ENCODE data around the gene ZNF724.
A peak's percentile ranks its signal among the peaks of the same experiment; 100 is the strongest.
"Not testable (repeated sequence)": the region's sequence is repeated elsewhere in the genome, so short reads cannot be mapped to it uniquely, and the experiment has no call there.

The ZNF724 gene

DNA sequence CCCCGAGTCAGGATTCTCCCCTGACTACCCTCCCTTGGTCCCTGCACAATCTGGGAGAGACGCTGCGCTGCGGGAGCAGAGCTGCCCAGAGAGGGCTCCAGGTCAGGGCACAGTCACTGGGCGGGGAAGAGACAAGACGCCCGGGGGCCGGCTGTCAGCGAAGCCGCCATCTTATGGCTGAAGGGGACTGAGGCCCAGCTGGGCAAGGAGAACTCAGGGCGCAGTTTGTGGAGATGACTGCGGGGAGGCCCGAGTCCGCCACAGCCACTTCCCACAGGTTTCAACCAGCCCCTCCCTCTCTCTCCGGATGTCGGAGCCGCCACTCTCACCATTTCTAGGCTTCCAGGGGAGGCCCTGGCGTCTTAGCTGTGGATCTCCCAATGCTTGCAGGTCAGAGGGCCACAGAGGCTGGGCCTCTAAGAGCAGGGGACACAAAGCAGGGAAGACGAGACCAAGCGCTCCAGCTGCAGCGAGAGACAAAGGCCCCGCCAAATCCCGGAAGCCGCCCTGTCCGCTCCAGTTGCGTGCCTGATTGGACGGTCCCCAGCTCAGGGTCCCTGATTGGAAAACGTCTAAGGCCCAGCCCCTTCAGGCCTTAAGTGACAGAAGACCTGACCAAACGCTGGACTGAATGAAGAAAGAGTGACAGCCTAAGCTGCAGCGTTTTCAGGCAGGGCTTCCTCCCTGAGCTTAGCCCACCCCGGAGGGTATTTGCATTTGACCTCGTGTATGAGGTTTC, at the start of gene ZNF724:
ZNF724 (minus strand) TSS at position 484 of the 739 bp plus-strand sequence; CDS start at position 332, 152 bp downstream.
- DNase-seq, result peak; percentile 99

DNA sequence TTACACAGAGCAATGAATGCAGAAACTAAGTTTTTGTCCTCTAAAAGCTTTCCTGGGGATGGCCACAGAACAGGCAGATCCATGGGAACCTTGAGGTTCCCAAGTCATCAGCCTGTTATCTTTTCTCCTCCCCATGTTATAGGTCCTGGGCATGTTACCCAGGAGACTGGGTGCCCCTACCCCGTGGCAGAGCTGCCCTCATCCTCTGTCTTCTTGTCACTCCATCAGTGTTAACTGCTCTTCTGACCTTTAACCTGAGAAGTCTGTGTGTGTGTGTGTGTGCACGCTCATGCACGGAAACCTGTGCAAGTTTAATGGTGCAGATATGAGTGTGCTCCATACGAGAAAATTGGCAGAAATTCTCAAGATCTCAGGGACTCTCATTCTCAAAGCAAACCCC, 43.9 kb upstream of the ZNF724 start:
- DNase-seq, result no peak

DNA sequence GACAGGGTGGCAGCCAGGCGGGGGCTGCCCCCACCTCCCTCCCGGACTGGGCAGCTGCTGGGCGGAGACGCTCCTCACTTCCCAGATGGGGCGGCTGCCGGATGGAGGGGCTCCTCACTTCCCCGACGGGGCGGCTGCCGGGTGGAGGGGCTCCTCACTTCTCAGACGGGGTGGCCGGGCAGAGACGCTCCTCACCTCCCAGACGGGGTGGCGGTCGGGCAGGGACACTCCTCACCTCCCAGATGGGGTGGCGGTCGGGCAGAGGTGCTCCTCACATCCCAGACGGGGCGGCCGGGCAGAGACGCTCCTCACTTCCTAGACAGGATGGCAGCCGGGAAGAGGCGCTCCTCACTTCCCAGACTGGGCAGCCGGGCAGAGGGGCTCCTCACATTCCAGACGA, 39.8 kb upstream of the ZNF724 start:
- DNase-seq, result not testable (repeated sequence)

DNA sequence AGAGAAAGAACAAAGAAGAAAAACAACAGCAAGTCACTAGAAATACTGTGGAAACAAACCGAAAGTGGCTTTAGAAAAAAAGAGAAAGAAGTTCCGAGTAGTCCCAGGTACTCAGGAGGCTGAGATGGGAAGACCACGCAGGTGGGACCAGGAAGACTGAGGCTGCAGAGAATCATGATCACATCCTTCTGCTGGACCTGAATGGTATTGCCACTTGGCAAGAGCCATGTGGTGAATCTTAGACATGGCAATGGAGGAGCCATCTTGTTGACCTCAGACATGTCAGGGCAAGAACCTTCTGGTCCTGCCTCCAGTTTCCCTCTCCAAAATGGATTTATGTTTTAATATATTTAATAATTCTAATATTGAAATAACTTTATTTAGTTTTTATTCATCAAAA, 37.4 kb upstream of the ZNF724 start:
- DNase-seq, result peak; percentile 14

DNA sequence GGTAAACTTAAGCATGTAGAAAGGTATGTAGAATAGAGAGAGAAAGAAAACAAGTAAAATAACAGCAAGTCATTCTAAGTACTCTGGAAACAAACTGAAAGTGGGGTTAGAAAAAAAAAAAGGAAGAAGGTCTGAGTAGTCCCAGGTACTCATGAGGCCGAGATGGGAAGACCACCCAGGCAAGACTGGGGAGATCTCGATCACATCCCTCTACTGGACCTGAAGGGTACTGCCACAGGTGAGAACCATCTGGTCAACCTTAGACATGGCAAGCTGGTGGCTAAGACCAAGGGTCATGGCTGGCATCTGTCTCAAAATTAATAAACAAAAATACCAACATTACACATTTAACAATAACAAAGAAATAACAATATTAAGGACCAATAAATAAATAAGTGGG, 36.3 kb upstream of the ZNF724 start:
- peak; percentile 51 for DNase-seq

DNA sequence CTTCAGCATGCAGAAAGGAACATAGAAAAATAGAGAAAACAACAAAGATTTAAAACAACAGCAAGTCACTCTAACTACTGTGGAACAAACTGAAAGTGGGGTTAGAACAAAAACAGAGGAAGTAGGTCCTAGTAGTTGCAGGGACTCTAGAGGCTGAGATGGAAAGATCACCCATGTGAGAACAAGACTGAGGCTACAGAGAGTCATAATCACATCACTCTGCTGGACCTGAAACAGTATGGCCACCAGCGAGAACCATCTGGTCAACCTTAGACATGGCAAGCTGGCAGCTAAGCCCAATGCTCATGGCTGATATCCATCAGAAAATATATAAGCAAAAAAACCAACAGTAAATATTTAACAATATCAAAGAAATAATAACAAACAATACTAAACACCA, 35.8 kb upstream of the ZNF724 start:
- DNase-seq, result no peak

DNA sequence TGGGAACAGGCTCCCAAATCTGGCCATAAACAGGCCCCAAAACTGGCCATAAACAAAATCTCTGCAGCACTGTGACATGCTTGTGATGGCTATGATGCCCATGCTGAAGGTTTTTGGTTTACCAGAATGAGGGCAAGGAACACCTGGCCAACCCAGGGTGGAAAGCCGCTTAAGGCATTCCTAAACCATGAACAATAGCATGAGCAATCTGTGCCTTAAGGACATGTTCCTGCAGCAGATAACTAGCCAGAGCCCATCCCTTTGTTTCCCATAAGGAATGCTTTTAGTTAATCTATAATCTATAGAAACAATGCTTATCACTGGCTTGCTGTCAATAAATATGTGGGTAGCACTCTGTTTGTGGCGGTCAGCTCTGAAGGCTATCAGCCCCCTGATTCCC, 35.1 kb upstream of the ZNF724 start:
- DNase-seq, result not testable (repeated sequence)

DNA sequence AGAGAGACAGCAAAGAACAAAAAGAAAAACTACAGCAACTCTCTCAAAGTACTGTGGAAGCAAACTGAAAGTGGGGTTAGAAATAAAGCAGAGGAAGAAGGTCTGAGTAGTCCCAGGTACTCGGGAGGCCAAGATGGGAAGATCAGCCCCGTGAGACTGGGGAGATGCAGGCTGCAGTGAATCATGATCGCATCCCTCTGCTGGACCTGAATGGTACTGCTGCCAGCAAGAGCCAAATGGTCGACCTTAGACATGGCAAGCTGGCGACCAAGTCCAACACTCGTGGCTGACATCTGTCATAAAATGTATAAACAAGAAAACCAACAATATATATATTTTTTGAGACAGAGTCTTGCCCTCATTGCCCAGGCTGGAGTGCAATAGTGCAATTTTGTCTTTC, 33.7 kb upstream of the ZNF724 start:
- peak; percentile 76 for DNase-seq

DNA sequence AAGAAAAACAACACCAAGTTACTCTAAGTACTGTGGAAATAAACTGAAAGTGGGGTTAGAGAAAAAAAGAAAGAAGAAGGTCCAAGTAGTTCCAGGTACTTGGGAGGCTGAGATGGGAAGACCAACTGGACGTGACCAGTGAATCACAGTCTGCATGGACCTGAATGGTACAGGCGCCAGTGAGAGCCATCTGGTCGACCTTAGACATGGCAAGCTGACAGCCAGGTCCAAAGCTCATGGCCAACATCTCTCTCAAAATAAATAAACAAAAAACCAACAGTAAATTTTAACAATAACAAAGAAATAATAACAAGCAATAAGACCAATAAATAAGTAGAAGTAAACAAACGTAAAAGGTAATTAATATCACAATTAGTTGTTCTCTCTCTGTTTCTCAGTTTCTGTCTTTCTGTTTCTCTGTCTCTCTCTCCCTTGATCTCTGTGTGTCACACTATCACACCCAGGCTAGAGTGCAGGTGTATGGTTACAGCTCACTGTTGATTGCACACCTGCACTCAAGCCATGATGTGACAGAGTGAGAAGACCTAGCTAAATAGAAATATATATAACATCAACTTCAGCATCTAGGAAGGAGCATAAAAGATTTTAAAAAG, 31.6 kb upstream of the ZNF724 start:
- DNase-seq, result peak; percentile 4

DNA sequence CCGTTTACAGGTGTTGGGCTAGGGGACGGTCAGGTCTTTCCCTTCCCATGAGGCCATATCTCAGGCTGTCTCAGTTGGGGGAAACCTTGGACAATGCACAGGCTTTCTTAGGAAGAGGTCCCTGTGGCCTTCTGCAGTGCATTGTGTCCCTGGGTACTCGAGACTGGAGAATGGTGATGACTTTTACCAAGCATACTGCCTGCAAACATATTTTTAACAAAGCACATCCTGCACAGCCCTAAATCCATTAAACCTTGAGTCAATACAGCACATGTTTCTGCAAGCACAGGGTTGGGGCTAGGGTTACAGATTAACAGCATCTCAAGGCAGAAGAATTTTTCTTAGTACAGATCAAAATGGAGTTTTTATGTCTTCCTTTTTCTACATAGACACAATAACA, 27.9 kb upstream of the ZNF724 start:
- not testable (repeated sequence) for DNase-seq

DNA sequence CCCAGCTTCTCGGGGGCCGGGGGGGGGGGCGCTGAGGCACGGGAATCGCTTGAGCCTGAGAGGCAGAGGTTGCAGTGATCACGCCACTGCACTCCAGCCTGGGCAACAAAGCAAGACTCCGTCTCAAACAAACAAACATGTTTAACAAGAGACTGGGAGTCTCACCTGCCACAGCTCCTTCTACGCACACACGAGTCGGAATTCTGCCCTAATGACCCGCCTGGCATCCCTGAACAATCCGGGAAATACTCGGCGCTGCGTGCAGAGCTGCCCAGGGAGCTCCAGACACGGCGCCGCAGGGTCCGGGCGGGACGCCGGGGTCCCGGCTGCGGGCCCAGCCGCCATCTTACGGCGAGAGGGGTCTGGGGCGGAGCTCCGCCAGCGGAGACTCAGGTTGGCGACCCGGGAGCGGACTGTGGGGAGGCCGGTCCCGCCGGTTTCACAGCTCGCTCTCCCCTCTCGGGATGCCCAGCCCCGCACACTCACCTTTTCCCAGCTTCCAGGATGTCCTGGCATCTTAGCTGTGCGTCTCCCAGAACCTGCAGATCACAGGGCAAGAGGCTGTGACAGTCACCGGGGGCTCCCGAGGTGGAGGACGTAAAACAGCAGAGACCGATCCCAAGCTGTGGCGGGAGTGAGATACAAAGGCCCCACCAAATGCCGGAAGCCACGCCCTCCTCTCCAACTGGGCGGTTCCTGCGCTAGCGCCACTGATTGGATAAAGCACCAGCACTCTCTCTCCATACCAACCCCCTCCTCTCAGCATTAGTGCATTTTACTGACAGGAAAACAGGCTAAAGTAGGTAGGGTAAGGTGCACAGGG, 23.6 kb upstream of the ZNF724 start:
- peak; percentile 97 for DNase-seq

DNA sequence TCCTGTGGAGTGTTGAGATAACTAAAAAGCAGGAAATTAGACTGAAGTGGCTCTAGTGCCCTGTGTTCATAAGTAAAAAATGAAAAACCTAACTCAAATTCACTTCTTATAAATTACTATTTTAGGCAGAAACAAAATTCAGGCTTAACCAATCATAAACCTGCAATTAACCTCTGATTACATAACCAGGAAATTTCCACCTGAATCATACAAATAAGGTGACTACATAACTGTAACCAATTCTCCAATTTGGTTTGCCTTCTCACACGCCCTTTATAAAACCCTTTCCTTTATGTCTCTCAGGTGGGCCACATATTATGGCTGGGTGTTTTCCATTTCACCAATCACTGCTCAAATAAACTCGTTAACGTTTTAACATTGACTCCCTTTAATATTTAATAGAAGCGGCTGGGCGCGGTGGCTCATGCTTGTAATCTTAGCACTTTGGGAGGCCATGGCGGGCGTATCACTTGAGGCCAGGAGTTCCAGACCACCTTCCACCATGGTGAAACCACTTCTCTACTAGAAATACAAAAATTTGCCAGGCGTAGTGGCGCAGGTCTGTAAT, 22.9 kb upstream of the ZNF724 start:
- no peak for DNase-seq

DNA sequence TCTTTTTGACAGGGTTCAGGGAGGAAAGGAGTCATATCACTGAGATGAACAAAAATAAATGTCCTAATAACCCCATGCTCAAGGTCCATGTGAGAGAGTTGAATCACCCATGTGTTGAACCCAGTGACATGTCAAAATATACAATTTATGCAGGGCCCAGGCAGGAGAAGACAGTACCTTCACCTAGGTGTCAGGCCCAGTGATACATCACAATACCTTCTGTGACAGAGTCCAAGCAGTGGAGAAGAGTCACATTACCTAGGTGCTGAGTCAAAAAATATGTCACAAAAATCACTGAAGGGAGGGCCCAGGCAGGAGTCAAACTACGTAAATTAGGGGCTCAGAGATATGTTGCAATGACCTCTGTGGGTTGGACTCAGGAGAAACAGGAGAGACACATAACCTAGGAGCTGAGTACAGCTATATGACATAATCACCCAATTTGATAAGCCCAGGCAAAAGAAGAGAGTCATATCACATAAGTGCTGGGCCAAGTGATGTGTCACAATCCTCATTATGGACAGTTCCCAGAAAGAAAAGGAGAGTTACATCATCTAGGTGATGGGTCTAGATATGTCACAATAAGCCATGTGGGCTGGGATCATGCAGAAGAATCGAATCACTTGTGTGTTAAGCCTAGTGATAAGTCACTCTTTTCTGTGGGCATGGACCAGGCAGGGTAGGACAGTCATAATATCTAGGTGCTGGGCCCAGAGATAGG, 13.8 kb upstream of the ZNF724 start:
- no peak for DNase-seq

DNA sequence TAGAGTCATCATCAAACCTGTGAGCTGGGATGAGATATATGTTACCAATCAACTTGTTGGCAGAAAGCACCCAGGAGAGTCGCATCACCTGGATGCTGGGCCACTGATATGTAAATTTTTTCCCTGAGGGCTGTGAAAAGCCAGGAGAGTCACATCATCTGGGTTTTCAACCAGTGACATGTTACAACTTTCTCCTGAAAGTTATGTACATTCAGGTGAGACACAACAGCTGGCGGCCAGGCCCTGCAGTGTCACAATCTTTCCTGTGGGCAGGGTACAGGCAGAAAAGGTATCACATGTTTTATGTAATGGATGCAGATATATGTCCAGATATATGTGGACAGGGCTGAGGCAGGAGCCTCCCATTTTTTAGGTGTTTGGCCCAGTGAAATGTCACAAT, 13.2 kb upstream of the ZNF724 start:
- DNase-seq, result no peak

DNA sequence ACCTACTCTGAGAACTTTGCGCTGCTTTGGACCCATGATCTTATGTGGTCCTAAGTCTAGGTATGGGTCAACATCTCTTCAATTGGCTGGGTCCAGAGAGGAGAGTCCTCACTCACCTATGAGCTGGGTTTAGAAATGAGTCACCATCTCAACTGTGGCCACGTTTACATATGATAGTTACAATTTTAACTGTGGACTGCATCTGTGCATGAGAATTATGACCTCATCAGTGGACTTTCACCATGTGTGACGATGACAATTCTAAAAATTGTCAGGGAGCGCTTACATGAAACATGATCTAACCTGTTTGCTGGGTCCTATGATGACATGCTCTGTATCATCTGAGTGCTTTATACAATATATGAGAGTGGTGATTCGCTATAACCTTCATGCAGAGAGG, 12.7 kb upstream of the ZNF724 start:
- DNase-seq, result no peak

DNA sequence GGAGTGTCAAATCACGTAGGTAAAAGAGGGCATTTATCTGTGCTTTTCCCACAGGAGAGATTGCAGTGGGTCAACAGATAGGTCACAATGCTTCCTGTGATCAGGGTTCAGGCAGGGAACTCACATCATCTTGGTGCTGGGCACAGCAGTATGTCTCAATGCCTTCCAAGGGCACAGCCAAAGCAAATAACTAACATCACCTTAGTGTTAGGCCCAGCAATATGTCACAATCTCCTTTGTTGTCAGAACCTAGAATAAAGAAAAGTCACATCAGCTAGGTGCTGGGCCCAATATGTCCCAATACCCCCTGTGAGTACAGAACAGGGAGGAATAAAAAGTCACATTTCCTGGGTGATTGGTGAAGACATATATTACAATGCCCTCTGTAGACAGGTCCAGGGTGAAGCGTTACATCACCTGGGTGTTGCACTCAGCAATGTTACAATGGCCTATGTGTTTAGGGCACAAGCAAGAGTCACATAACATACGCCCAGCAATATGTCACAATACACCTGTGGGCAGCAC, 11.4 kb upstream of the ZNF724 start:
- no peak for DNase-seq

DNA sequence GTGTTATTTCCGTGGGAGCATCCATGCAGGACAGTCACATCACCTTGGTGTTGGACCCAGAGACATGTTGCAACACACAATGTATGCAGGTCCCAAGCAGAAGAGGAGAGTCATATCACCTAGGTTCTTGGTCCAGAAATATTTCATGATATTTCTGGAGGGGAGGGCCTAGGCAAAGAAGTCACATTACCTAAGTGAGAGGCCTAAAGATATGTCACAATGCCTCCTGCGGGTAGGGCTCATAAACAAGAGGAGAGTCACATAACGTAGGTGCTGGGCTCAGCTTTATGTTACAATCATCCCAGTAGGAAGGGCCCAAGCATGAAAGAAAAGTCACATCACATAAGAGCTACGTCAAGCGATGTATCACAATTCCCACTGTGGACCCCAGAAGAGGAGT, 10.8 kb upstream of the ZNF724 start:
- DNase-seq, result no peak

DNA sequence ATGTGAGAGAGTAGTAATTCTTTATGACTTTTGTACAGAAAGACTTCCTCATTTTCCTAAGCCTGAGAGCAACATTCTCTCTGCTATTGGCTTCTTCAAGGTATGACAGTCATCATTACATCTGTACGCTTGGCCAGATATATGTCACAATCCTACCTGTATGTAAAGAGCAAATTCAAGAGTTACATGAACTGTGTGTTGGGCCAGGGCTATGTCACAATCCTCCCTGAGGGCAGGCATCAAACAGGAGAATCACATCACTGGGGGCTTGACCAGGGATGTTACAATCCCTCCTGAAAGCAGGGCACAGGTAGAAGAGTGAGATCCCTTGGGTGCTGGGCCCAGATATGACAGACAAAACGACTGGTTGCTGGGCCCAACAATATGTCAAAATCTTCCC, 9.8 kb upstream of the ZNF724 start:
- DNase-seq, result no peak

DNA sequence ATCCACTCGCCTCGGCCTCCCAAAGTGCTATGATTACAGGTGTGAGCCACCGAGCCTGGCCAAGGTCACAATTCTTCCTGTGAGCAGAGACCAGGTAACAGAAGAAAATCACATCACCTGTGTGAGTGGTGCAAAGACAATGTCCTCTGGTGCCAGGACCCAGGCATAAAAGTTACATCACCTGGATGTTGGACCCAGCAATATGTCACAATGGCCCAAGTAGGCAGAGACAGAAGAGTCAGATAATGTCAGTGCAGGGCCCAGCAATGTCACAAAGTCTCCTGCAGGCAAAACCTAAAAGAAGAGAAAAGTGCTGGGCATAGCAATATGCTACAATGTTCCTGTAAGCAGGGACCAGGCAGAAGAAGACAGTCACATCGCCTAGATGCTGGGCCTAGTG, 5.5 kb upstream of the ZNF724 start:
- DNase-seq, result no peak

DNA sequence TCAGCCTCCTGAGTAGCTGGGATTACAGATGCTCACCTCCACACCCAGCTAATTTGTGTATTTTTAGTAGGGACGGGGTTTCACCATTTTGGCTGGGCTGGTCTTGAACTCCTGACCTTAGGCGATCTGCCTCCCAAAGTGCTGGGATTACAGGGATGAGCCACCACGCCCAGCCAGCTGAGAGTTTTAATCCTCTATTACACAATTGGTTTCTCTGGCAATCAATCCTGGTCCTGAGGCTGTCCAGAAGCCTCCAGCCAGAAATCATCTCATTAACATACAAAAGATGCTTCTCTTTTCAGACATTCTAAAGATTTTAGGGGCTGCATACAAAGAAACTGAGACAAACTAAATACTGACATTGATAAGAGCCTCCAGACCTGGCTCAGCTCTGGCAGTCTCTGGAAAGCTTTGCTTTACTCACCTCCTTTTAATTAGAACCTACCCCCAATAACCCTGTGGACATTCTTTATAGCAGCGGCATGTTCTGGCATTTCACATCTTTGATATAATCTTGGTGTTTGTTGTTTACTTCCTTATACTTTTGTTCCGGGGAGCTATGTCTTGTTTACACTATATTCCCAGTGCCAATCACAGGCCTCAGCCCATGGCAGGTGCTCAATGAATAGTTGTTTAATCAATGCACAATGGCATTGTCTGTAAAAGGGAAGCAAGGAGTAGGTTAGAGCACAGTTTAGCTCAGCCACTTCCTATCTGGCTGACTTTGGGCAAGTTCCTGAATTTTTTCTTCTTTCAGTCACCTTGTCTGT, 4.1 kb upstream of the ZNF724 start:
- DNase-seq, result peak; percentile 64

DNA sequence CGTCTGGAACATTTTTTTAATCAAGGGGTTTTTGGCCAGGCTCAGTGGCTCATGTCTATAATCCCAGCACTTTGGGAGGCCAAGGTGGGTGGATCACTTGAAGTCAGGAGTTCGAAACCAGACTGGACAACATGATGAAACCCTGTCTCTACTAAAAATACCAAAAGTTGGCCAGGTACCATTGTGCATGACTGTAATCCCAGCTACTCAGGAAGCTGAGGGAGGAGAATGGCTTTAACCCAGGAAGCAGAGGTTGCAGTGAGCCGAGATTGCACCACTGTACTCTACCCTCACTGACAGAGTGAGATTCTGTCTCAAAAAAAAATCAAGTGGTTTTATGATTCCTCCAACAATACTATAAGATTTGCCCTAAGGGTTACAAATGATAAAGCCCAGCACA, 3.1 kb upstream of the ZNF724 start:
- DNase-seq, result not testable (repeated sequence)

DNA sequence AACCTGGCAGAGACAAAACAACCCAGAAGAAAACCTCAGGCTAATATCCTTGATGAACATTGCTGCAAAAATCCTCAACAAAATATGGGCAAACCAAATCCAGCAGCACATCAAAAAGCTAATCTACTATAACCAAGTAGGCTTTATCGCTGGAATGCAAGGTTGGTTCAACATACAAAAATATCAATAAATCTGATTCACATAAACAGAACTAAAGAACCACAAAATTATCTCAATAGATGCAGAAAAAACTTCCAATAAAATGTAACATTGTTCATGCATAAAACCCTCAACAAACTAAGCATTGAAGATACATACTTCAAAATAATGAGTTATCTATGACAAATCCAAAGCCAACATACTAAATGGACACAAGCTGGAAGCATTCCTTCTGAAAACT, 8.8 kb downstream of the ZNF724 start:
- DNase-seq, result no peak
